OCI-LY3 (cell line): ENCODE results near the gene PTPRT.

Experiments used
- H2AFZ ChIP-seq: fragments of 200-600, 300-600 bp; shearing (Covaris generic); 2 replicates; pipeline ENCODE4 v1.6.0; 2014; ENCODE audit warnings: antibody characterized with exemption, low read depth, low read length
- H3K27ac ChIP-seq: fragments of 200-600, 300-600 bp; sonication (generic); 2 replicates; pipeline ENCODE4 v1.5.1; 2014; ENCODE audit warnings: mild to moderate bottlenecking, low read length, moderate library complexity, mixed read lengths
- H3K27me3 ChIP-seq: fragments of 200-600, 300-600 bp; sonication (generic); 2 replicates; pipeline ENCODE4 v1.6.1; 2014; ENCODE audit warnings: low read depth, low read length, mixed read lengths
- H3K36me3 ChIP-seq: fragments of 200-600, 300-600 bp; sonication (generic); replicated peaks from 2 replicates; pipeline ENCODE3; 2014; ENCODE audit warnings: low read depth, low read length, mixed read lengths
- H3K4me1 ChIP-seq: fragments of 300-600, 200-600 bp; sonication (generic); 2 replicates; pipeline ENCODE4 v1.6.1; 2014; ENCODE audit warnings: low read length, mixed read lengths
- H3K4me2 ChIP-seq: fragments of 200-600, 300-600 bp; sonication (generic); 2 replicates; pipeline ENCODE4 v1.6.1; 2014; ENCODE audit warnings: low read length, mixed read lengths
- H3K4me3 ChIP-seq: fragments of 300-600, 200-600 bp; sonication (generic); 2 replicates; pipeline ENCODE4 v1.5.1; 2014; ENCODE audit warnings: antibody characterized with exemption, mild to moderate bottlenecking, low read length, moderate library complexity
- H3K79me2 ChIP-seq: fragments of 300-600, 200-600 bp; shearing (Covaris generic); 2 replicates; pipeline ENCODE4 v1.6.1; 2014; ENCODE audit warnings: mild to moderate bottlenecking, low read length, mixed read lengths
- H3K9ac ChIP-seq: fragments of 300-600, 200-600 bp; shearing (Covaris generic); 2 replicates; pipeline ENCODE4 v1.6.0; 2014; ENCODE audit warnings: mild to moderate bottlenecking, low read length, moderate library complexity
- H3K9me3 ChIP-seq: fragments of 200-600, 300-600 bp; shearing (Covaris generic); 2 replicates; pipeline ENCODE4 v1.6.1; 2014; ENCODE audit warnings: low read length, mixed read lengths; ENCODE audit not compliant: insufficient read depth
- H4K20me1 ChIP-seq: fragments of 200-600, 300-600 bp; sonication (generic); 2 replicates; pipeline ENCODE4 v1.6.1; 2016; ENCODE audit warnings: low read length, mixed read lengths; ENCODE audit not compliant: insufficient read depth
- EZH2phosphoT487 ChIP-seq: fragments of 200-600 bp; shearing (Covaris generic); IDR thresholded peaks from 2 replicates; pipeline ENCODE4 v1.6.1; 2018; ENCODE audit warnings: antibody characterized with exemption, mixed run types, low read depth
- TF ChIP-seq, protein P1 (sequence below): fragments of 200-600, 300-600 bp; sonication (generic); IDR thresholded peaks from 2 replicates; pipeline ENCODE4 v1.5.1; 2014; ENCODE audit warnings: antibody characterized with exemption, low read length, low read depth

The PTPRT gene

DNA sequence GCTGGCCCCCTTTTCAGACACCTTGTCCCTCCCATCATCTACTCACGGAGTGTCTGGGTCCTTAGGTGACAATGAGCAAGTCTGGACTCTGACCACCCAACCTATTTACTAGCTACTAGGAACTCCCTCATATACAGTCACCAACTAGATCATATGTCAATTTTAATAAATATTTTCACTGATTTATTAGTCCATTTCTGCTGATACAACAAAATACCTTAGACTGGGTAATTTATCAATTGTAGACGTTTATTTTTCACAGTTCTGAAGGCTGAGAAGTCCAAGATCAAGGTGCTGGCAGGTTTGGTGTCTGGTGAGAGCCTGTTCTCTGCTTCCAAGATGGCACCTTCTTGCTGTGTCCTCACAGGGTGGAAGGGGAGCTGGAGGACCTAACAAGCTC, 229.7 kb downstream of the PTPRT start:
- Histone ChIP-seq H2AFZ (no peak overlapping the region), H3K4me1 (no peaks in the 10 kb centered on the region), H3K9ac (no peak overlapping the region), H3K36me3 (no peaks in the 10 kb centered on the region), H3K27ac (no peak overlapping the region), H3K79me2 (no peaks in the 10 kb centered on the region), H3K4me3 (no peak overlapping the region), H3K4me2 (no peak overlapping the region), H3K27me3 (peaks cover 8% of the 10 kb centered on the region; the same call in 1 of the 2 replicates), H4K20me1 (no peaks in the 10 kb centered on the region), H3K9me3 (no peaks in the 10 kb centered on the region; the same call in 1 of the 2 replicates)
- TF ChIP-seq, protein P1, sequence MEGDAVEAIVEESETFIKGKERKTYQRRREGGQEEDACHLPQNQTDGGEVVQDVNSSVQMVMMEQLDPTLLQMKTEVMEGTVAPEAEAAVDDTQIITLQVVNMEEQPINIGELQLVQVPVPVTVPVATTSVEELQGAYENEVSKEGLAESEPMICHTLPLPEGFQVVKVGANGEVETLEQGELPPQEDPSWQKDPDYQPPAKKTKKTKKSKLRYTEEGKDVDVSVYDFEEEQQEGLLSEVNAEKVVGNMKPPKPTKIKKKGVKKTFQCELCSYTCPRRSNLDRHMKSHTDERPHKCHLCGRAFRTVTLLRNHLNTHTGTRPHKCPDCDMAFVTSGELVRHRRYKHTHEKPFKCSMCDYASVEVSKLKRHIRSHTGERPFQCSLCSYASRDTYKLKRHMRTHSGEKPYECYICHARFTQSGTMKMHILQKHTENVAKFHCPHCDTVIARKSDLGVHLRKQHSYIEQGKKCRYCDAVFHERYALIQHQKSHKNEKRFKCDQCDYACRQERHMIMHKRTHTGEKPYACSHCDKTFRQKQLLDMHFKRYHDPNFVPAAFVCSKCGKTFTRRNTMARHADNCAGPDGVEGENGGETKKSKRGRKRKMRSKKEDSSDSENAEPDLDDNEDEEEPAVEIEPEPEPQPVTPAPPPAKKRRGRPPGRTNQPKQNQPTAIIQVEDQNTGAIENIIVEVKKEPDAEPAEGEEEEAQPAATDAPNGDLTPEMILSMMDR, result no peak
- TF ChIP-seq EZH2phosphoT487, result no peak

DNA sequence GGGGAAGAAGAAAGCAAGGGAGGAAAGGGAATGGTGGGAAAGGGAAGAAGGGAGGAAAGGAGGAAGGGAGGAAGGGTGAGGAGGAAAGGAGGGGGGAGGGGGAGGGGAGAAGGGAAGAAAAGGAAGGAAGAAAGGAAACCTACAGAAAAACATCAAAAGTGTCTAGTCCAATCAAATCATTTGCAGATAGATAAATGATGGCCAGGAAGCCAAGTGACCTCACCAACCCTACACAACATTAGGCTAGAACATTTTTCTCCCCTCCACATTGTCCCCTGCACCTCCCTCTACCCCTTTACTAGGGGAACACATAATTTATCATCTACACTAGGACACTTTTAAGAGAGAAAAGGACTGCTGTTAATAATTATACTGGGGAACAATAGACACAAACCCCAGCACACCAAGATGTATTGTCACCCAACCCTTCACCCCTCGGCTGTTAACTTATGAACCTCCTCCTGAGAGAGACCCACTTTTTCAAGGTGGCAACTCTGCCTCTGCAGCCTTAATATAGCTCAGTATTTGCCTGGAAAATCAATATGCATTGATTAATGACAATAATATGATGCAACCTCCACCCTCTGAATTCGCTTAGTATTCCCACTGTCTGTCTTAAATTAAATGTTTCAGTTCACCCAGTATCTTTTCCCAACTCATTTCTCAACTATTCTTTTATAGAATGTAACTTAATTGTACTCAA, 231.2 kb downstream of the PTPRT start:
- TF ChIP-seq EZH2phosphoT487, result no peak
- H3K27ac ChIP-seq, result no peak overlapping the region
- no peak overlapping the region for H2AFZ ChIP-seq
- H3K36me3 ChIP-seq, result no peaks in the 10 kb centered on the region
- no peak overlapping the region for H3K4me3 ChIP-seq
- H3K4me2 ChIP-seq, result no peak overlapping the region
- H3K9me3 ChIP-seq, result no peaks in the 10 kb centered on the region; the same call in 1 of the 2 replicates
- H3K4me1 ChIP-seq, result no peaks in the 10 kb centered on the region
- no peak overlapping the region for H3K9ac ChIP-seq
- H4K20me1 ChIP-seq, result no peaks in the 10 kb centered on the region
- H3K79me2 ChIP-seq, result no peaks in the 10 kb centered on the region
- peaks cover 8% of the 10 kb centered on the region; the same call in 1 of the 2 replicates for H3K27me3 ChIP-seq

DNA sequence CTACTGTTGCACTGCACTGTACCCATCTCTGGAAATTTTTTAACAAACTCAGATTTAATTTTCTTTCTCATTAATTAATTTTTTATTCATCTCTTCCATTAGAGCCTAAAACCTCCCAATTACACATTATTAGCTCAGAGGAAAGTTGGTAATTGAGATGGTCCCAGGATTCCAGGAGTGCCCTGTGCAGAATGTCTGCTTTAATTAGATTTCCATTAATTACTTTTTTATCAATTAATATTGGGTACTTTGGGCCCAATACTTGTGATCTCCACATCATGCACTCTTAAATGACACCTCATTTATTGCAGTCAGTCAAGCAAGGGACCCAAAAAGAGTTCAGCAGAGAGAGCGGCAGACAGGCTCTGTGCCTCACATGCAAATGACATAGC, 232.0 kb downstream of the PTPRT start:
- Histone ChIP-seq H3K27me3 (peaks cover 8% of the 10 kb centered on the region; the same call in 1 of the 2 replicates), H3K27ac (no peak overlapping the region), H3K4me1 (no peaks in the 10 kb centered on the region), H3K4me3 (no peak overlapping the region), H4K20me1 (no peaks in the 10 kb centered on the region), H3K79me2 (no peaks in the 10 kb centered on the region), H3K4me2 (no peak overlapping the region), H3K9me3 (no peaks in the 10 kb centered on the region; the same call in 1 of the 2 replicates), H3K9ac (no peak overlapping the region), H3K36me3 (no peaks in the 10 kb centered on the region), H2AFZ (no peak overlapping the region)
- no peak for TF ChIP-seq EZH2phosphoT487
- TF ChIP-seq, protein P1, result no peak

DNA sequence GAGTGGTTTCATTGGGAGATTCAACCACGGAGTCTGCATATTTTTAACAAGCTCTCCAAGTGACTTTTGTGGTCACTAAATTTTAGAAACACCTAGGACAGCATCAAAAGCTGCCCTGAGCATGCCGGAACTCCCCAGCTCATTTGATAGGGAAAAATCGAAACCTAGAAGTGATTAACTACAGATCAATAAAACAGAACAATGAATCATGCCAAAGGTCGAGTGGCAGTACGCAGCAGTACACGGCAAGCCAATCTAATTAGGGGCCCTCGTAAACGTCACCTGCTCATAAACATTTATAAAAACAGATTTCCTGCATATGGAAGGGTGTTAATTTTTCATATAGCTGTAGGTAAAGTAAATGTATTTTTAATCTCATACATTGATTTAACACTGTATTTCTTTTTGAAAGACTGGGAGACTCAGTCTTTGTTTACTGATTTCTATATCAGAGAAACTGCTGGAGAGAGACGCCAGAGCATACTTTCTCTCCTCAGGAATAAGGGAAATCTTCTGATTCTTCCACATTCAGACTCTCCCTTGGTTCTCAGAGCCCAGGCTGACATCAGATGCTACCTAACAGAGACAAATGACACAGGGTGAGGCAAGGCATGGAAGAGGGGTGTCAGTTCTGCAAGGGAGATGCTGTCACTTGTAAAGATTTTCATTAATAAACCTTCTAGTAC, 232.5 kb downstream of the PTPRT start:
- Histone ChIP-seq H3K79me2 (no peaks in the 10 kb centered on the region), H3K4me3 (no peak overlapping the region), H4K20me1 (no peaks in the 10 kb centered on the region), H3K4me2 (no peak overlapping the region), H2AFZ (no peak overlapping the region), H3K9ac (no peak overlapping the region), H3K36me3 (no peaks in the 10 kb centered on the region), H3K4me1 (no peaks in the 10 kb centered on the region), H3K27ac (no peak overlapping the region), H3K9me3 (no peaks in the 10 kb centered on the region; the same call in 1 of the 2 replicates), H3K27me3 (peaks cover 8% of the 10 kb centered on the region; the same call in 1 of the 2 replicates)
- TF ChIP-seq EZH2phosphoT487, result no peak
- TF ChIP-seq, protein P1, result no peak
